Gastrocnemius medialis (tissue), 4 donors: Measurements from ENCODE around the gene POLR3K. TPM values are rescaled to one million over a fixed set of nuclear protein-coding genes. Genes with fewer than 3 reads are reported as not detected.
A peak's percentile ranks its signal among the peaks of the same experiment; 100 is the strongest.

Source experiments
- ATAC-seq, 2 donors: fragments of 150-250 bp; one replicate each; pipeline ENCODE4 v1.9.1; 2016
- DNase-seq, 2 donors: peaks; one replicate each; pipeline ENCODE4 v3.0.0-alpha.2; 2019
- H3K27ac ChIP-seq, 4 donors: fragments of 200-600 bp; sonication (generic); 1 replicate in 1 of 4; 2 replicates in 3 of 4; pipeline ENCODE4 v1.5.1; 2016 to 2018; ENCODE audit warnings: mild to moderate bottlenecking in 2 of 4, moderate library complexity in 1 of 4
- H3K27me3 ChIP-seq, 3 donors: fragments of 200-600 bp; sonication (generic) in 2 of 3; 1 replicate in 1 of 3; 2 replicates in 2 of 3; pipeline versions ENCODE4 v1.5.1 to v1.6.0; 2016 to 2019; ENCODE audit warnings: mild to moderate bottlenecking in 1 of 3, moderate library complexity in 1 of 3
- H3K36me3 ChIP-seq, 2 donors: fragments of 200-600 bp; sonication (generic) in 1 of 2; one replicate each; pipeline ENCODE4 v1.5.1; 2017 to 2018
- H3K4me1 ChIP-seq, 2 donors: fragments of 200-600 bp; sonication (generic) in 1 of 2; one replicate each; pipeline ENCODE4 v1.5.1; 2016 to 2017; ENCODE audit warnings: mild to moderate bottlenecking in 2 of 2
- H3K4me3 ChIP-seq, 4 donors: fragments of 200-600 bp; sonication (generic) in 3 of 4; 1 replicate in 1 of 4; 2 replicates in 3 of 4; pipeline ENCODE4 v1.5.1; 2016 to 2019; ENCODE audit warnings: mild to moderate bottlenecking in 2 of 4
- H3K9me3 ChIP-seq, 3 donors: fragments of 200-600 bp; sonication (generic) in 2 of 3; 1 replicate in 1 of 3; 2 replicates in 2 of 3; pipeline ENCODE4 v1.5.1; 2016 to 2019
- POLR2A ChIP-seq, 2 donors: fragments of 450-650 bp; IDR thresholded peaks; one replicate each; pipeline ENCODE4 v1.6.1; 2017; ENCODE audit warnings: antibody characterized with exemption in 2 of 2, mild to moderate bottlenecking in 2 of 2, moderate library complexity in 2 of 2
- in situ Hi-C, 4 donors: fragments of 200-750 bp; cut with MboI; loops; one replicate each; pipeline versions ENCODE4 v1.15.0 to v1.8.0; 2017; ENCODE audit warnings: low sequenced_read_pairs in 4 of 4
- intact Hi-C: fragments of 100-400 bp; cut with DNase I; formaldehyde crosslinking; loops from one replicate; pipeline ENCODE4 v1.15.1; 2023; ENCODE audit warnings: low total_unique reads
- total RNA-seq, 4 donors: library from RNA; depleted of rRNA; stranded (reverse); fragments of >200 nt; gene quantifications; one replicate each; pipeline versions ENCODE4 v1.1.0 to v1.2.3, GENCODE V29; 2016
- TF ChIP-seq, protein P1 (sequence below), 5 experiments: fragments of 450-650 bp in 3 of 5; fragments of 200-600 bp in 2 of 5; sonication (generic) in 2 of 5; IDR thresholded peaks in 4 of 5; conservative IDR thresholded peaks in 1 of 5; 1 replicate in 4 of 5; 2 replicates in 1 of 5; pipeline ENCODE4 v1.5.1; 2016 to 2019; ENCODE audit warnings: antibody characterized with exemption in 5 of 5, mild to moderate bottlenecking in 3 of 5, moderate library complexity in 3 of 5

Gene POLR3K
- total RNA-seq, 4 donors from 2014 or later, result 2.2 to 3.7 (median 2.9) TPM

DNA sequence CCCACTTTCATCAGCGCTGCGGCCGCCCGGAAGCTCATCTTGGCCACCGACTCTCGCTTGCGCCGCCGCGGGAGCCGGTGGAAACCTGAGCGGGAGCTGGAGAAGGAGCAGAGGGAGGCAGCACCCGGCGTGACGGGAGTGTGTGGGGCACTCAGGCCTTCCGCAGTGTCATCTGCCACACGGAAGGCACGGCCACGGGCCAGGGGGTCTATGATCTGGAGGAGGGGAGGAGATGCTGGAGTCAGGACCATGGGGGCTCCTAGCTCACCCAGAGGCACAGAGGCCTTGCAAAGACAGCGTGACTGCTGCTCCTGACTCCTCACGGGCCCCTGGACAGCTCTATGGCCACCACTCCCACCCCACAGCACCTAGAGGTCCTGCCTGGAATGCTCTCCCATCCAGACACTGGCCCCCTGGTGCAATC lies 9.6 kb upstream of the POLR3K start:
- peak overlapping the region in 2 of 4 donors; percentile 53 to 73 for H3K27ac ChIP-seq
- H3K36me3 ChIP-seq, result peaks cover 0 to 60% of the 10 kb centered on the region in 2 donors
- H3K4me3 ChIP-seq, result no peak overlapping the region
- H3K27me3 ChIP-seq, result no peaks in the 10 kb centered on the region
- no peak for TF ChIP-seq POLR2A (IDR thresholded peaks at IDR 0.05)
- TF ChIP-seq, protein P1, sequence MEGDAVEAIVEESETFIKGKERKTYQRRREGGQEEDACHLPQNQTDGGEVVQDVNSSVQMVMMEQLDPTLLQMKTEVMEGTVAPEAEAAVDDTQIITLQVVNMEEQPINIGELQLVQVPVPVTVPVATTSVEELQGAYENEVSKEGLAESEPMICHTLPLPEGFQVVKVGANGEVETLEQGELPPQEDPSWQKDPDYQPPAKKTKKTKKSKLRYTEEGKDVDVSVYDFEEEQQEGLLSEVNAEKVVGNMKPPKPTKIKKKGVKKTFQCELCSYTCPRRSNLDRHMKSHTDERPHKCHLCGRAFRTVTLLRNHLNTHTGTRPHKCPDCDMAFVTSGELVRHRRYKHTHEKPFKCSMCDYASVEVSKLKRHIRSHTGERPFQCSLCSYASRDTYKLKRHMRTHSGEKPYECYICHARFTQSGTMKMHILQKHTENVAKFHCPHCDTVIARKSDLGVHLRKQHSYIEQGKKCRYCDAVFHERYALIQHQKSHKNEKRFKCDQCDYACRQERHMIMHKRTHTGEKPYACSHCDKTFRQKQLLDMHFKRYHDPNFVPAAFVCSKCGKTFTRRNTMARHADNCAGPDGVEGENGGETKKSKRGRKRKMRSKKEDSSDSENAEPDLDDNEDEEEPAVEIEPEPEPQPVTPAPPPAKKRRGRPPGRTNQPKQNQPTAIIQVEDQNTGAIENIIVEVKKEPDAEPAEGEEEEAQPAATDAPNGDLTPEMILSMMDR (IDR thresholded peaks at IDR 0.05 in 4 of 5, conservative IDR thresholded peaks at IDR 0.05 in 1 of 5), result no peak
- in situ Hi-C loops, result no loop called here
- no peaks in the 10 kb centered on the region for H3K9me3 ChIP-seq
- H3K4me1 ChIP-seq, result peaks cover 17 to 26% of the 10 kb centered on the region in 2 donors
- intact Hi-C loops, result no loop called here
- no peak for DNase-seq
- ATAC-seq, result no peak

DNA sequence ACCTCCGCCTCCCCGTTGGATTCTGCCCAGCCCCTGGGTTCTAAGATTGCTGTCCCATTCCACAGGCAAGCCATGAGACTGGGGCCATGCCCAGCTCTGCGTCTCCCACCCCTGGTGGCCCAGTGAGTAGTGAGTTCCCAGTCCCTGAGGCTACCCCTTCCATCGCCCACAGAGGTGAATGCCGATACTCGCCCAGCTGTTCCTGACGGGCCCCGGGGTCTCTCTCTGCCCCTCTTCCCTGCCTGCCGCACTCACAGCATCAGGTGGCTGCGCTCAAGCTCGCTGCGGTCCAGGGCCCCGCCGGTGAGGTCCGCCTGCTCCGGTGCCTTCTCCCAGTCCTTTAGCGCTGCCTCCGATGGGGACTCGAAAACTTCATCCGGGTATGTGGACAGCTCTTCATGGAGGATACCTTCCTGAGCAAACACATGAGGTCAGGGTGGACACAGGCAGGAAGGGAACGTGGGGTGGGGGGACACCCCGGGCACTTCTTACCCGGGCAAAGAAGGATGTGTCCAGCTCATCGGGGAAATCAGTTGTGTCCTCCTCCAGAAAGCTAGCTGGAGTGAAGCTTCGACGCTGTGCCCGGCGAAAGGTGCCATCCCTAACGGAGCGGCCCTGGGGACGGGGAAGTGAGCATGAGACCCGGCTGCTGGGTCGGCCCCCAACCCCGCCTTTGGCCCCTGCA lies 9.0 kb upstream of the POLR3K start:
- ATAC-seq, result no peak
- H3K9me3 ChIP-seq, result no peaks in the 10 kb centered on the region
- H3K36me3 ChIP-seq, result peaks cover 0 to 65% of the 10 kb centered on the region in 2 donors
- intact Hi-C loops (no loop called here), in situ Hi-C loops (no loop called here)
- H3K4me1 ChIP-seq, result peaks cover 12 to 24% of the 10 kb centered on the region in 2 donors
- TF ChIP-seq, protein P1 (IDR thresholded peaks at IDR 0.05 in 4 of 5, conservative IDR thresholded peaks at IDR 0.05 in 1 of 5), result no peak
- TF ChIP-seq POLR2A (IDR thresholded peaks at IDR 0.05), result no peak
- DNase-seq, result no peak
- H3K4me3 ChIP-seq, result no peak overlapping the region
- no peak overlapping the region for H3K27ac ChIP-seq
- H3K27me3 ChIP-seq, result no peaks in the 10 kb centered on the region

DNA sequence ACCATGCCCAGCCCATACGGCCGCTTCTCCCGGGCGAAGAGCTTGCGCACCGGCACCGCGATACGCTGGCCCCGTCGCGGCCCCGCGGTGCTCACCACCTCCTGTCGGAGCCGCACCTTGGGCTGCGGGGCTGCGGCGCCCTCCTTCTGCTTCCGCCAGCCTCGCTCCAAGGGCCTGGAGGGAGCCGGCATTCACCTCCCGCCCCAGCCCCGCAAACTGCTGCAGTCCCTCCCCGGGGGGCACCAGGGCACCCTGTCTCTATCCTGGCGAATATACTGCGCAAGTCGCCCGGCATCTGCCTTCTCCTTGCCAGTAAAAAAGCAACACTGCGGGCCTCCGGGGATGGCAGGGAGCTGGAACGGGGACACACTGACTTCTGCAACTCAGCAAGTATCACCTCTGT lies 8.5 kb upstream of the POLR3K start:
- Histone ChIP-seq H3K27ac (no peak overlapping the region), H3K9me3 (no peaks in the 10 kb centered on the region), H3K36me3 (peaks cover 0 to 71% of the 10 kb centered on the region in 2 donors), H3K4me3 (no peak overlapping the region), H3K4me1 (peaks cover 11 to 22% of the 10 kb centered on the region in 2 donors), H3K27me3 (no peaks in the 10 kb centered on the region)
- in situ Hi-C loops, result no loop called here
- DNase-seq (no peak), ATAC-seq (no peak)
- intact Hi-C loops, result no loop called here
- TF ChIP-seq POLR2A (IDR thresholded peaks at IDR 0.05), result no peak
- TF ChIP-seq, protein P1 (IDR thresholded peaks at IDR 0.05 in 4 of 5, conservative IDR thresholded peaks at IDR 0.05 in 1 of 5), result no peak

DNA sequence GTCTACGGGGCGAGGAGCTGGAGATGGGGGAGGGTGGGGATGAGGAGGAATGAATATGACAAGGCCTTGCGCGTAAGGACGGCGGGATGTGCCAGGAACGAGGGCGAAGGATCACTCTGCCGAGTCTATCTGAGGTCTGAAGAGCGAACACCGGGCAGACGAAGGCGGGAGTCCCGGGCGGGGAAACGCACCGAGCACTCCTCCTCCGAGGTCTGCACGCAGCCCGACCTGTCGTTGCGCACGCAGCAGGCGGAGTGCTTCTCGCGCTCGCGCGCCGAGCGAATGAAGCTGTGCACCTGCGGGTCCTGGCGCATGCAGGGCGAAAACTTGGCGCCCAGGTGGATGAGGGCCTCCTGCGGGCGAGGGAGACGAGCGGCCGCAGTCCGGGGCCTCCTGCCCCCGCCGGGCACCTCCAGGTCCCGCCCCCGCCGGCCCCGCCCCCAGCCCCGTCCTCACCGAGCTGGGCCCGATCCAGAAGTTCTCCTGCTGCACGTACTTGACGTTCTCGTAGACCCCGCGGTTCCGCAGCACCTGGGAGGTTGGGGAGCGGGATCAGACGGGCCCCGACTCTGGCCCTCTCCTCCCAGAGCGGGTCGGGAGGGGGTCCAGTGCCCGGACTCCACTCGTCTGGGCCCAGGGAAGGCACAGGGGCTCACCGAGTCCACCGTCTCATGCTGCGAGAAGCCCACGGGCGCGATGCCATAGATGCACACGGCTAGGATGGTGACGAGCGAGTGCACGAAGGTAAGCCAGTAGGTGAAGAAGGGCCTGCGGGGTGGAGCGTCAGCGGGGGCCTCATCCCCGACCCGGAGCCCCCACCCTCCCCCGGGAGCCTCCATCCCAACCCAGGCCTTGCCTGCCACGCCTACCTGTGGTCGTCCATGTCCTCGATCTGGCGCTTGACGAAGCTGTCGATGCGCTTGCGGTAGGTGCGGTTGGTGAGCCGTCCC lies 7.8 kb upstream of the POLR3K start:
- Histone ChIP-seq H3K27ac (no peak overlapping the region), H3K36me3 (peaks cover 0 to 78% of the 10 kb centered on the region in 2 donors), H3K27me3 (no peaks in the 10 kb centered on the region), H3K9me3 (no peaks in the 10 kb centered on the region), H3K4me1 (peaks cover 4 to 21% of the 10 kb centered on the region in 2 donors), H3K4me3 (no peak overlapping the region)
- DNase-seq, result no peak
- ATAC-seq, result no peak
- TF ChIP-seq, protein P1 (IDR thresholded peaks at IDR 0.05 in 4 of 5, conservative IDR thresholded peaks at IDR 0.05 in 1 of 5), result no peak
- TF ChIP-seq POLR2A (IDR thresholded peaks at IDR 0.05), result no peak
- intact Hi-C loops (no loop called here), in situ Hi-C loops (no loop called here)
